Tibial nerve (tissue), 4 donors: ENCODE measurements around the gene FAM181A. TPM values are rescaled to one million over a fixed set of nuclear protein-coding genes. Genes with fewer than 3 reads are reported as not detected.

Source experiments
- DNase-seq, 2 donors: peaks; one replicate each; pipeline ENCODE4 v3.0.0-alpha.2; 2019; ENCODE audit warnings: low spot score in 2 of 2
- H3K27ac ChIP-seq, 4 donors: fragments of 200-600 bp; sonication (generic) in 3 of 4; one replicate each; pipeline ENCODE4 v1.5.1; 2017 to 2019; ENCODE audit warnings: mild to moderate bottlenecking in 1 of 4
- H3K27me3 ChIP-seq, 2 donors: fragments of 200-600 bp; sonication (generic) in 1 of 2; one replicate each; pipeline versions ENCODE4 v1.5.1 to v1.6.0; 2017 to 2019
- H3K36me3 ChIP-seq, 3 donors: fragments of 200-600 bp; sonication (generic); one replicate each; pipeline ENCODE4 v1.5.1; 2018 to 2019
- H3K4me1 ChIP-seq, 4 donors: fragments of 200-600 bp; sonication (generic) in 3 of 4; one replicate each; pipeline ENCODE4 v1.5.1; 2017 to 2019
- H3K4me3 ChIP-seq, 4 donors: fragments of 200-600 bp; sonication (generic) in 3 of 4; one replicate each; pipeline ENCODE4 v1.5.1; 2017 to 2019; ENCODE audit warnings: mild to moderate bottlenecking in 1 of 4, moderate library complexity in 1 of 4
- H3K9me3 ChIP-seq, 4 donors: fragments of 200-600 bp; sonication (generic) in 3 of 4; one replicate each; pipeline ENCODE4 v1.5.1; 2017 to 2019
- EP300 ChIP-seq, 2 donors: sonication (generic); formaldehyde crosslinking; IDR thresholded peaks; one replicate each; pipeline ENCODE4 v1.6.1; 2017; ENCODE audit warnings: antibody characterized with exemption in 2 of 2, mild to moderate bottlenecking in 1 of 2
- POLR2A ChIP-seq, 2 donors: fragments of 450-650 bp; IDR thresholded peaks; one replicate each; pipeline ENCODE4 v1.6.1; 2017; ENCODE audit warnings: antibody characterized with exemption in 2 of 2, mild to moderate bottlenecking in 2 of 2, moderate library complexity in 2 of 2
- WGBS, 2 donors: methylation state at CpG; one replicate each; pipeline ENCODE4 v1.1.5; 2018; 5-methylcytosine and 5-hydroxymethylcytosine counted together
- total RNA-seq, 4 donors: library from RNA; depleted of rRNA; stranded (reverse); fragments of >200 nt; gene quantifications; one replicate each; pipeline ENCODE4 v1.1.0, GENCODE V29; 2016
- TF ChIP-seq, protein P1 (sequence below), 5 experiments: fragments of 200-600 bp in 3 of 5; fragments of 450-650 bp in 2 of 5; sonication (generic) in 3 of 5; IDR thresholded peaks; one replicate each; pipeline ENCODE4 v1.5.1; 2016 to 2019; ENCODE audit warnings: antibody characterized with exemption in 5 of 5, mild to moderate bottlenecking in 3 of 5, moderate library complexity in 2 of 5

The FAM181A gene
- total RNA-seq, 4 donors from 2014 or later, result not detected

DNA sequence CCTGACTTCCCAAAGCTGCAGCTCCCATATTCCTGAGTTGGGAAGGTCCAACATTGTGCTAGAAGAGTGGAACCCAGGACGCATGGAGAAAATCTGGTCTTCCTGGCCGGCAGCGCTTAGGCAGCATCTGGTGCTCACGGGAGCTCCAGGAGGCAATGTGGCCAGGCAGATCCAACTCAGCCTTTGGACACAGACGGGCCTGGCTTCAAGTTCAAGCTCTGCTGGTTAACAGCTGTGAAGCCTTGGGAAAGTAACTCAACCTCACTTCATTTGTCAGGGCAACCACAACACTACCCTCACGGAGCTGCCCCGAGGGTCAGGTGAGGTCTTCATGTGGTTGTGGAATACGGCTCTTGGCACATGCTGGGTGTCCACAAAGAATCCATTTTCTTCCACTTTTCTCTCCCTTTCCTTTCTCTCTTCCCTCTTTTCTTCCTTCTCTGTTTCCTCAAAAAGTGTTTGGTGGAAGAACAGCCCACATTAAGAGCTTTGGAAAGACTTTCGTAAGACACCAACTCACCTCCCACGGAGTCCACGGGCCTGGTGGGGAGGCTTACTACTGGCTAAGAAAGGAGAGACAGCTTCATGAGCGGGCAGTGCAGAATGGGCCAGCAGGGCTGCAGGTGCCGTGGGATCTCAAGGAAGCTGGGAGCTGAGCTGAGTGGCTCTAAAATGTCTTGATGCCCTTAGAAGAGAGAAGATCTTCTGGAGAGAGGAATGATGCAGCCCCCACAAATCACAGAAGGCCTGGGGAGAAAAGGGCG is 2.4 kb upstream of the FAM181A start:
- TF ChIP-seq POLR2A (IDR thresholded peaks at IDR 0.05) (no peak), EP300 (IDR thresholded peaks at IDR 0.05) (no peak)
- TF ChIP-seq, protein P1, sequence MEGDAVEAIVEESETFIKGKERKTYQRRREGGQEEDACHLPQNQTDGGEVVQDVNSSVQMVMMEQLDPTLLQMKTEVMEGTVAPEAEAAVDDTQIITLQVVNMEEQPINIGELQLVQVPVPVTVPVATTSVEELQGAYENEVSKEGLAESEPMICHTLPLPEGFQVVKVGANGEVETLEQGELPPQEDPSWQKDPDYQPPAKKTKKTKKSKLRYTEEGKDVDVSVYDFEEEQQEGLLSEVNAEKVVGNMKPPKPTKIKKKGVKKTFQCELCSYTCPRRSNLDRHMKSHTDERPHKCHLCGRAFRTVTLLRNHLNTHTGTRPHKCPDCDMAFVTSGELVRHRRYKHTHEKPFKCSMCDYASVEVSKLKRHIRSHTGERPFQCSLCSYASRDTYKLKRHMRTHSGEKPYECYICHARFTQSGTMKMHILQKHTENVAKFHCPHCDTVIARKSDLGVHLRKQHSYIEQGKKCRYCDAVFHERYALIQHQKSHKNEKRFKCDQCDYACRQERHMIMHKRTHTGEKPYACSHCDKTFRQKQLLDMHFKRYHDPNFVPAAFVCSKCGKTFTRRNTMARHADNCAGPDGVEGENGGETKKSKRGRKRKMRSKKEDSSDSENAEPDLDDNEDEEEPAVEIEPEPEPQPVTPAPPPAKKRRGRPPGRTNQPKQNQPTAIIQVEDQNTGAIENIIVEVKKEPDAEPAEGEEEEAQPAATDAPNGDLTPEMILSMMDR (IDR thresholded peaks at IDR 0.05), result no peak
- 85 to 89% methylated on average over 14 of the region's 14 CpGs for WGBS, 2 donors

DNA sequence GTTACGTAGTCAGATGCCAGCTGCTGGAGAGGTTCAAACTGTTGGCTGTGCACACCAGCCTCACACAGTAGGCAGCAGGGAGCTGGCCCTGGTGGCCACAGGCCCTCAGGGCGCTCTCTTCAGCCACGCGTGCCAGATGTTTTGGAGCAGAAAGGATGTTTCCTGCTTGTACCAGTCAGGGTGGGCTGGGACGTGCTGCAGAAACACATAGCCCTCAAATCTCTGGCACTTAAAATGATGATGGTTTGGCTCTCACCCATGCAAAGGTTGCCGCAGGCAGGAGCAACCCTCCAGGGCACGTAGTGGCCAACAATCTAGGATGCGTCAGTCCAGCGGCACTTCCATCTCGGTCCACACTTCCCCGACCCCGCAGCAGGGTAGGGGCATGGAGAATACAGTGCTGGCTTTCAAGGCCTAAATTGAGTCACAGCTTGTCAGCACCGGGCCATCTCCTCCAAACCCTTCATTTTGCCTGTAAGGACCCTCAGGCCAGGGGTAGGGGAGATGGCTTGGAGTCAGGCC is 1.7 kb upstream of the FAM181A start:
- TF ChIP-seq EP300 (IDR thresholded peaks at IDR 0.05) (no peak), POLR2A (IDR thresholded peaks at IDR 0.05) (no peak)
- TF ChIP-seq, protein P1 (IDR thresholded peaks at IDR 0.05), result no peak
- 83 to 96% methylated on average over 12 of the region's 13 CpGs for WGBS, 2 donors

More for the DNA sequence above, 2.4 kb upstream of the FAM181A start:
- Histone ChIP-seq H3K4me3 (no peak overlapping the region), H3K36me3 (no peaks in the 10 kb centered on the region), H3K27me3 (no peaks in the 10 kb centered on the region), H3K27ac (no peak overlapping the region), H3K9me3 (peaks cover 0 to 1% (median 0%) of the 10 kb centered on the region in 4 donors), H3K4me1 (peaks cover 0 to 4% (median 0%) of the 10 kb centered on the region in 4 donors)
- DNase-seq, result no peak

DNA sequence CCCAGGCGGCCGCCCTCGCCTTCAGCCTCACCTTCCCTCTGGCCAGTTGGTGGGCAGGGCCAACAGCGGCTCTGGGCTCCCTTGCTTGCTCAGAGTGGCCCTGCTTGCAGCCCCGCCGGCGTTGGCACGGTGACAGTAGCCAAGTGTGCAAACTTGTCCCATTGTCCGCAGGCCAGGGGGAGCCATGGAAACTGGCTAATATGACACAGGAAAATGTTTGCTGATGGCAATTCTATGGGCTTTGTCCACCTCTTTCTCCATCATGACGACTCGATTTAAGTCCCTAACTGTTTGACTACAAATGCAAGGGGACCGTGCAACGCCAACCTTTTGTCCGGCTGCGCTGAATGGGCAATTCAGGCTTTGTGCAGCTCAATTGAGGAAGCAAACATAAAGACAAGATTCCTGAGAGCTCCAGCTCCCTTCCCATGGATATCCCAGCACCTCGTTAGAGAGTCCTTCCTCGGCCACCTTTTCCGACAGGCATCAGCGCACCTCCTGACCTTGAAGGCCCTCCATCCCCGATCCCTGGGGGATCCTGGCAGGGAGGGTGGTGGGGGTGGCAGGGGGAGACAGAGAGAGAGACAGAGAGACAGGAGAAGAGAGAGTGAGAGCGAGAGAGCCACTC is 785 bp upstream of the FAM181A start:
- Histone ChIP-seq H3K4me1 (peaks cover 0 to 4% (median 0%) of the 10 kb centered on the region in 4 donors), H3K9me3 (no peaks in the 10 kb centered on the region), H3K27ac (no peak overlapping the region), H3K27me3 (no peaks in the 10 kb centered on the region), H3K36me3 (no peaks in the 10 kb centered on the region), H3K4me3 (no peak overlapping the region)
- 59 to 66% methylated on average over 21 of the region's 21 CpGs for WGBS, 2 donors
- TF ChIP-seq EP300 (IDR thresholded peaks at IDR 0.05) (no peak), POLR2A (IDR thresholded peaks at IDR 0.05) (no peak)
- TF ChIP-seq, protein P1 (IDR thresholded peaks at IDR 0.05), result no peak
- no peak for DNase-seq

More for the DNA sequence above, 1.7 kb upstream of the FAM181A start:
- H3K9me3 ChIP-seq, result no peaks in the 10 kb centered on the region
- no peak for DNase-seq
- H3K27ac ChIP-seq, result no peak overlapping the region
- peaks cover 0 to 4% (median 0%) of the 10 kb centered on the region in 4 donors for H3K4me1 ChIP-seq
- H3K36me3 ChIP-seq, result no peaks in the 10 kb centered on the region
- H3K4me3 ChIP-seq, result no peak overlapping the region
- H3K27me3 ChIP-seq, result no peaks in the 10 kb centered on the region

DNA sequence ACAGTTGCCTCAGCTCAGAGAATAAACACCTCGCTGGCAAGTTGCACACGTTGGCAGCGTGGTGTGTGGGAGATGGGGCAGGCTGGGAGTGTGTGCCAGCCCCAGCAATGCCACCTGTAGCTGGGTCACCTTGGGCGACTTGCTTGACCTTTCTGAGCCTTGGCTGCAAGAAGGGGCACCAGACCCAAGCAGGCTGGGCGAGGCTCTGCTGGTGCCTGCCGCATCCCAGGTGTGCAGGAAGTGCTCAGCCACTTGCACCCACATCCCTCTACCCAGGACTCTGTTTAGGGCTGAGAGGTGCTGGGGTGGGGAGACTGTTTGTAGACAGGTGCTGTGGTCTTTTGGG is 629 bp downstream of the FAM181A start:
- Histone ChIP-seq H3K4me1 (peaks cover 0 to 4% (median 0%) of the 10 kb centered on the region in 4 donors), H3K27ac (no peak overlapping the region), H3K9me3 (no peaks in the 10 kb centered on the region), H3K4me3 (no peak overlapping the region), H3K27me3 (no peaks in the 10 kb centered on the region), H3K36me3 (no peaks in the 10 kb centered on the region)
- 50 to 62% methylated on average over 5 to 6 of the region's 6 CpGs for WGBS, 2 donors
- DNase-seq, result no peak
- TF ChIP-seq POLR2A (IDR thresholded peaks at IDR 0.05), result no peak
- TF ChIP-seq, protein P1 (IDR thresholded peaks at IDR 0.05), result no peak
- no peak for TF ChIP-seq EP300 (IDR thresholded peaks at IDR 0.05)
